HepG2 (cell line): ENCODE results near the gene PLB1.

Experiments
- TAF1 ChIP-seq: sonication (generic); formaldehyde crosslinking; IDR thresholded peaks from 2 replicates; pipeline ENCODE4 v1.4.0; 2020; ENCODE audit warnings: missing genetic modification reagents
- ZNF605 ChIP-seq: sonication (generic); formaldehyde crosslinking; IDR thresholded peaks from 2 replicates; pipeline ENCODE4 v1.8.0; 2022; ENCODE audit warnings: mild to moderate bottlenecking, missing genetic modification reagents

DNA sequence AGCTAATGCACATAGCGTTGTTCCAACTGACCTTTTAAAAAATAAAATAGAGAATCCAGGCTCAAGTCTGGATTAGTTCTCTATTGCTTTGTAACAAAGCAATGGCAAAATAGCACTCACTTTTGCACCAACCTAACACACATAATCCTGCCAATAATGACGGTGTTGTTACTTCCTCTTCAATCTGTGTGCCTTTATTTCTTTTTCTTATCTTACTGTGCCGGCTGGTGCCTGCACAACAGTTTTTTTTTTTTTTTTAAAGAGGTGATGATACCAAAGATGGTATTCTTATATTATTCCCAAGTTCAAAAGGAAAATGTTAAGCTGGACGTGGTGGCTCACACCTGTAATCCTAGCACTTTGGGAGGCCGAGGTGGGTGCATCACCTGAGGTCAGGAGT, 3.4 kb downstream of the PLB1 start:
- TF ChIP-seq TAF1 (no peak), ZNF605 (CRISPR knock-in tag) (no peak)
